Cardiac muscle cell (in vitro differentiated cells and primary cell): ENCODE measurements around the gene SMG5. TPM values are rescaled to one million over a fixed set of nuclear protein-coding genes. Genes with fewer than 3 reads are reported as not detected.

ENCODE experiments used
- DNase-seq, 2 donors: peaks; one replicate each; pipeline versions ENCODE4 v3.0.0 to v3.0.0-alpha.2; 2010 to 2017; ENCODE audit warnings: low read depth in 1 of 2, low spot score in 1 of 2
- H3K27ac ChIP-seq: fragments of 200-600 bp; sonication (generic); 2 replicates; pipeline ENCODE4 v1.5.1; 2016
- H3K27me3 ChIP-seq: fragments of 200-600 bp; sonication (generic); 2 replicates; pipeline ENCODE4 v1.6.0; 2016; ENCODE audit warnings: control low read depth
- H3K36me3 ChIP-seq: fragments of 200-600 bp; sonication (generic); 2 replicates; pipeline ENCODE4 v1.5.1; 2016; ENCODE audit warnings: control low read depth
- H3K4me1 ChIP-seq: fragments of 200-600 bp; sonication (generic); 2 replicates; pipeline ENCODE4 v1.8.1; 2017; ENCODE audit warnings: low read depth, mild to moderate bottlenecking, mixed run types
- H3K4me3 ChIP-seq: fragments of 200-600 bp; sonication (generic); 2 replicates; pipeline ENCODE4 v1.5.1; 2016; ENCODE audit warnings: mild to moderate bottlenecking
- H3K9me3 ChIP-seq: fragments of 200-600 bp; sonication (generic); 2 replicates; pipeline ENCODE4 v1.5.1; 2017; ENCODE audit warnings: low read depth, mild to moderate bottlenecking, control low read depth
- polyA plus RNA-seq: library from polyadenylated mRNA; unstranded; fragments of >200 nt; fragmentation: Nextera tagmentation; extraction: Ambion mirVana; gene quantifications from 2 replicates; pipeline ENCODE4 v1.2.1, GENCODE V29; 2016
- total RNA-seq: library from RNA; depleted of rRNA; stranded (reverse); fragments of >200 nt; gene quantifications from 2 replicates; pipeline ENCODE4 v1.2.3, GENCODE V29; 2016
- TF ChIP-seq, protein P1 (sequence below): IDR thresholded peaks from 2 replicates; pipeline ENCODE4 v1.5.1; 2012; ENCODE audit warnings: low read depth, mild to moderate bottlenecking, low read length

Gene SMG5
- total and polyA plus RNA-seq, 2 experiments from 2014 or later = 95.5 to 110 TPM

DNA sequence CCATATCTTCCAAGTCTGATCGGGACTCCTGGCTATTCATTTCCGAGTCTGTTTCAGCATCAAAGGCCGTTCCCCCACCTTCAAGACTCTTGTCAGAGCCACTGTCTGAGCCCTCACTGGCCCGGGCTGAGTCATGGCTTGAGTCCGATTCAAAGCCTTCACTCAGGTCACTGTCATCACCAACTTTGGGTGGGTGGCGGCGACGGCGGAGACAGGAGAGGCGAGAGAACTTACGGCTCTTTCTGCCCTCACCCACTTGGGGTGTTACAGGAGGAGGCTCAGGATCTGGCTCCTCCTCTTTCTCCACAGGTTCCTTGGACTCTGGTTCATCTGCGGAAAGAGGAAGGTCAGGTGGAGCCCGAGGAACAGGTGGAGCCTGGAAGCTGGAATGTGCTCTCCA, 16.6 kb downstream of the SMG5 start:
- no peak for DNase-seq
- H3K4me1 ChIP-seq = no peaks in the 10 kb centered on the region
- no peaks in the 10 kb centered on the region for H3K9me3 ChIP-seq
- H3K27me3 ChIP-seq = no peaks in the 10 kb centered on the region
- peaks cover 69% of the 10 kb centered on the region for H3K36me3 ChIP-seq
- TF ChIP-seq, protein P1, sequence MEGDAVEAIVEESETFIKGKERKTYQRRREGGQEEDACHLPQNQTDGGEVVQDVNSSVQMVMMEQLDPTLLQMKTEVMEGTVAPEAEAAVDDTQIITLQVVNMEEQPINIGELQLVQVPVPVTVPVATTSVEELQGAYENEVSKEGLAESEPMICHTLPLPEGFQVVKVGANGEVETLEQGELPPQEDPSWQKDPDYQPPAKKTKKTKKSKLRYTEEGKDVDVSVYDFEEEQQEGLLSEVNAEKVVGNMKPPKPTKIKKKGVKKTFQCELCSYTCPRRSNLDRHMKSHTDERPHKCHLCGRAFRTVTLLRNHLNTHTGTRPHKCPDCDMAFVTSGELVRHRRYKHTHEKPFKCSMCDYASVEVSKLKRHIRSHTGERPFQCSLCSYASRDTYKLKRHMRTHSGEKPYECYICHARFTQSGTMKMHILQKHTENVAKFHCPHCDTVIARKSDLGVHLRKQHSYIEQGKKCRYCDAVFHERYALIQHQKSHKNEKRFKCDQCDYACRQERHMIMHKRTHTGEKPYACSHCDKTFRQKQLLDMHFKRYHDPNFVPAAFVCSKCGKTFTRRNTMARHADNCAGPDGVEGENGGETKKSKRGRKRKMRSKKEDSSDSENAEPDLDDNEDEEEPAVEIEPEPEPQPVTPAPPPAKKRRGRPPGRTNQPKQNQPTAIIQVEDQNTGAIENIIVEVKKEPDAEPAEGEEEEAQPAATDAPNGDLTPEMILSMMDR = no peak
- no peak overlapping the region for H3K27ac ChIP-seq
- no peak overlapping the region for H3K4me3 ChIP-seq

DNA sequence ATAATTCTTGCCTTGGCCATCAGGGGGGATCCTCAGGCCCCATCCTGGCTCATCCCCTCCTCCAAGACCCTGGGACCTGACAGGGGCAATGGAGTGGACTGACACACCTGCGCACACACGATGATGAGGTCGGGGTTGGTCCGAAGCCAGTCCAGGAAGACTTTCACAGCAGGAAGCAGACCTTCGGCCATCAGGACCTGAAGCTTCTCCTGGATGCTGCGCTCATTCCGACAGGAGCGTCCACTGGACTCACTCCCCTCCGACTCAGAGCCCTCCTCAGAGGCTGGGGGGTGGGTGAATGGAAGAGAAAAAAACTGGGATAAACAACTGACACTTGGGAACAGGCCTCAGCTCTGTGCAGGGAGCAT, 19.4 kb downstream of the SMG5 start:
- H3K27me3 ChIP-seq = no peaks in the 10 kb centered on the region
- peaks cover 71% of the 10 kb centered on the region for H3K36me3 ChIP-seq
- H3K4me1 ChIP-seq = no peaks in the 10 kb centered on the region
- no peak overlapping the region for H3K27ac ChIP-seq
- H3K9me3 ChIP-seq = no peaks in the 10 kb centered on the region
- TF ChIP-seq, protein P1 = no peak
- H3K4me3 ChIP-seq = no peak overlapping the region
- no peak for DNase-seq

DNA sequence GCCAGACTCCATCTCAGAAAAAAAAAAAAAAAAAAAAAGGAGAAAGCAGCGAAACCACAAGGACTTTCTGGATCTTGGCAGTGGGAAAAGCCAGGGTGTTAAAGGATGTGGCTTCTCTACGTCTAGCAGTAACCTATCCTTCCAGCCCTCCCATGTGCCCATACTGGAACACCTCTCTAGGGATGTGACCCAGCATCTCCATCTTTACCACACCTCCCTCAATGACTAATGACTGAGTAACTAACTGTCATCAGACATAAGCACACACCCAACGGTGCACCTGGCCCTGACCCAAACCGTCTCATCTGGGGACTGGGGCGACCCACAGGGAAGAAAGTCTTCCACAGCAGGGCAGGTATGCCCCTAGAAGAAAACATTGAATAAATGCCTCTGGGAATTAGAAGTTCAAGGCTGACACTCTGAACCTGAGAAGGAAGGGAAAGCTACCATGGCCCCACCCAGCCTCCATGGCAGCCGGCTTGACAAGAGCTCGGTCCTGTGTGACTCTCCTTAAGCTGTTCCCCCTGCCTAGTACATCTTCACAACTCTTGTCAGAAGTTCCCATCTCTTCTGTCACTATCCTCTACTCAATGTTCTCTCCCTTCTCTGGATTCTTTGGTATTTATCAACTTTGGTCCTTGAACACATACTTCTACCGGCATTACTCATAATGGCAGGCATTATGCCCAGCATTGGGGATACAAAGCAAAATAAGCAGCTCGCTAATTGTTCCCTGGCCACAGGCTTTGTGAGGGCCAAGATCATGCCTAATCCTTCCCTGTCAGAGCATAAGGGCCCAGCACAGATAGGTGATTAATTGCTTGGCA, 20.0 kb downstream of the SMG5 start:
- Histone ChIP-seq H3K27ac (no peak overlapping the region), H3K4me3 (no peak overlapping the region), H3K9me3 (no peaks in the 10 kb centered on the region), H3K4me1 (no peaks in the 10 kb centered on the region), H3K36me3 (peaks cover 71% of the 10 kb centered on the region), H3K27me3 (no peaks in the 10 kb centered on the region)
- peak in 1 of 2 donors; percentile 63 for DNase-seq
- TF ChIP-seq, protein P1 = no peak

DNA sequence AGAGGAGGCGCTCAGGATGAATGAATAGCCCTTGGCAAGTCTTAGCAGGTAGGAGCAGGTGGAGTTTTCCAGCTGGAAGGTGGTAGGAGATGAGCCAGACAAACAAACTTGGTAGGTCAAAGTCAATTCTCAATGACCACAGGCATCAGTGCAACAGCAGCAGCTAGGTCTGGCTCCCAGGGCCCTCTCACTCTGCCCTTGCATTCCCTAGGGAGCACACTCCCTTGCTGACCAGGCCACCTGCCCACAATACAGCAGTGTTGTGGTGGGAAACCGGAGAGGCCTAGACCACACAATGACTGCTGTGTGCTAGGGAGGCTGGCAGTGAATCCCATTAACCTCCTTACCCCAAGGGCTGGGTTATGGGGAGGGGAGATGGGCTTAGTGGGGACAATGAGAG, 21.7 kb downstream of the SMG5 start:
- H3K27ac ChIP-seq = no peak overlapping the region
- DNase-seq = no peak
- H3K9me3 ChIP-seq = no peaks in the 10 kb centered on the region
- no peaks in the 10 kb centered on the region for H3K4me1 ChIP-seq
- peaks cover 70% of the 10 kb centered on the region for H3K36me3 ChIP-seq
- no peak overlapping the region for H3K4me3 ChIP-seq
- H3K27me3 ChIP-seq = no peaks in the 10 kb centered on the region
- TF ChIP-seq, protein P1 = no peak

DNA sequence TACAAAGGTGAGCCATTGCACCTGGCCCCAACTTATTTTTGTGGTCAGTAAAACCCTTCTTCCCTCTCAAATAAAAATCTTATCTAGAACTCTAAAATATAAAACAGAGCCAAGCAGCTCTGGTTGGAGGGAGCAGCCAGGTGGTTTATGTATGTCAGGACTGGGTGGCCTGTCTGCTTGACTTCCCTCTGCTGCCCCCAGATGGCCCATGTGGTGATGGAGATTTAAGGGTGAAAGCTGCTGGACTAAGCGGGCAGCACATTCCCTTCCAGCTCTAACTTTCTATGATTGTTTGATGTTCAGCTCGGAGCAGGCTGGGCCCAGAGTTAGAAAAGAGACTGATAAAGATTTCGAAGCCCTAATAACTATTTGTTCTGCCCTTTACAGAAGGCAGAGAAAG, 22.8 kb downstream of the SMG5 start:
- Histone ChIP-seq H3K27me3 (no peaks in the 10 kb centered on the region), H3K4me1 (no peaks in the 10 kb centered on the region), H3K9me3 (no peaks in the 10 kb centered on the region), H3K4me3 (no peak overlapping the region), H3K36me3 (peaks cover 63% of the 10 kb centered on the region), H3K27ac (no peak overlapping the region)
- TF ChIP-seq, protein P1 = peak; percentile 23
- DNase-seq = peak in 1 of 2 donors; percentile 36
